PFSK-1 (cell line): Measurements from ENCODE around the gene GFAP.

Experiments used
- FOXP2 ChIP-seq: optimal IDR thresholded peaks from 2 replicates; pipeline ENCODE3; 2011; ENCODE audit warnings: borderline replicate concordance, control low read depth, inconsistent platforms; ENCODE audit not compliant: insufficient read depth; ENCODE audit errors: extremely low read length, extremely low read depth
- POLR2AphosphoS5 ChIP-seq: IDR thresholded peaks from 2 replicates; pipeline ENCODE4 v1.6.1; 2012; ENCODE audit warnings: low read depth, mild to moderate bottlenecking, control low read depth, low read length, moderate library complexity
- SIN3A ChIP-seq: IDR thresholded peaks from 2 replicates; pipeline ENCODE4 v1.6.1; 2012; ENCODE audit warnings: mild to moderate bottlenecking, low read length, moderate library complexity, borderline replicate concordance; ENCODE audit not compliant: insufficient read depth
- TAF1 ChIP-seq: IDR thresholded peaks from 2 replicates; pipeline ENCODE4 v1.6.1; 2012; ENCODE audit warnings: low read length, control low read depth, borderline replicate concordance; ENCODE audit not compliant: insufficient read depth
- TF ChIP-seq, protein P1 (sequence below), 2 experiments: IDR thresholded peaks; 2 replicates each; pipeline versions ENCODE4 v1.6.1 to v1.8.0; 2011 to 2012; ENCODE audit warnings: low read depth in 2 of 2, low read length in 2 of 2, control low read depth in 1 of 2, inconsistent platforms in 1 of 2, mild to moderate bottlenecking in 1 of 2, moderate library complexity in 1 of 2; ENCODE audit not compliant: insufficient read depth in 1 of 2

The GFAP gene

GRCh38 chr17:44909681-44910144 lies 5.6 kb downstream of the GFAP start:
- TF ChIP-seq SIN3A (no peak), POLR2AphosphoS5 (no peak)
- TF ChIP-seq, protein P1, sequence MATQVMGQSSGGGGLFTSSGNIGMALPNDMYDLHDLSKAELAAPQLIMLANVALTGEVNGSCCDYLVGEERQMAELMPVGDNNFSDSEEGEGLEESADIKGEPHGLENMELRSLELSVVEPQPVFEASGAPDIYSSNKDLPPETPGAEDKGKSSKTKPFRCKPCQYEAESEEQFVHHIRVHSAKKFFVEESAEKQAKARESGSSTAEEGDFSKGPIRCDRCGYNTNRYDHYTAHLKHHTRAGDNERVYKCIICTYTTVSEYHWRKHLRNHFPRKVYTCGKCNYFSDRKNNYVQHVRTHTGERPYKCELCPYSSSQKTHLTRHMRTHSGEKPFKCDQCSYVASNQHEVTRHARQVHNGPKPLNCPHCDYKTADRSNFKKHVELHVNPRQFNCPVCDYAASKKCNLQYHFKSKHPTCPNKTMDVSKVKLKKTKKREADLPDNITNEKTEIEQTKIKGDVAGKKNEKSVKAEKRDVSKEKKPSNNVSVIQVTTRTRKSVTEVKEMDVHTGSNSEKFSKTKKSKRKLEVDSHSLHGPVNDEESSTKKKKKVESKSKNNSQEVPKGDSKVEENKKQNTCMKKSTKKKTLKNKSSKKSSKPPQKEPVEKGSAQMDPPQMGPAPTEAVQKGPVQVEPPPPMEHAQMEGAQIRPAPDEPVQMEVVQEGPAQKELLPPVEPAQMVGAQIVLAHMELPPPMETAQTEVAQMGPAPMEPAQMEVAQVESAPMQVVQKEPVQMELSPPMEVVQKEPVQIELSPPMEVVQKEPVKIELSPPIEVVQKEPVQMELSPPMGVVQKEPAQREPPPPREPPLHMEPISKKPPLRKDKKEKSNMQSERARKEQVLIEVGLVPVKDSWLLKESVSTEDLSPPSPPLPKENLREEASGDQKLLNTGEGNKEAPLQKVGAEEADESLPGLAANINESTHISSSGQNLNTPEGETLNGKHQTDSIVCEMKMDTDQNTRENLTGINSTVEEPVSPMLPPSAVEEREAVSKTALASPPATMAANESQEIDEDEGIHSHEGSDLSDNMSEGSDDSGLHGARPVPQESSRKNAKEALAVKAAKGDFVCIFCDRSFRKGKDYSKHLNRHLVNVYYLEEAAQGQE (IDR thresholded peaks at IDR 0.05; ENCODE audit: insufficient read depth in 1 of 2, low read depth in 2 of 2, low read length in 2 of 2), result no peak

GRCh38 chr17:44908761-44909326 lies 6.5 kb downstream of the GFAP start:
- TF ChIP-seq FOXP2 (no peak), POLR2AphosphoS5 (no peak), TAF1 (no peak), SIN3A (no peak)
- TF ChIP-seq, protein P1 (IDR thresholded peaks at IDR 0.05; ENCODE audit: insufficient read depth in 1 of 2, low read depth in 2 of 2, low read length in 2 of 2), result no peak

DNA sequence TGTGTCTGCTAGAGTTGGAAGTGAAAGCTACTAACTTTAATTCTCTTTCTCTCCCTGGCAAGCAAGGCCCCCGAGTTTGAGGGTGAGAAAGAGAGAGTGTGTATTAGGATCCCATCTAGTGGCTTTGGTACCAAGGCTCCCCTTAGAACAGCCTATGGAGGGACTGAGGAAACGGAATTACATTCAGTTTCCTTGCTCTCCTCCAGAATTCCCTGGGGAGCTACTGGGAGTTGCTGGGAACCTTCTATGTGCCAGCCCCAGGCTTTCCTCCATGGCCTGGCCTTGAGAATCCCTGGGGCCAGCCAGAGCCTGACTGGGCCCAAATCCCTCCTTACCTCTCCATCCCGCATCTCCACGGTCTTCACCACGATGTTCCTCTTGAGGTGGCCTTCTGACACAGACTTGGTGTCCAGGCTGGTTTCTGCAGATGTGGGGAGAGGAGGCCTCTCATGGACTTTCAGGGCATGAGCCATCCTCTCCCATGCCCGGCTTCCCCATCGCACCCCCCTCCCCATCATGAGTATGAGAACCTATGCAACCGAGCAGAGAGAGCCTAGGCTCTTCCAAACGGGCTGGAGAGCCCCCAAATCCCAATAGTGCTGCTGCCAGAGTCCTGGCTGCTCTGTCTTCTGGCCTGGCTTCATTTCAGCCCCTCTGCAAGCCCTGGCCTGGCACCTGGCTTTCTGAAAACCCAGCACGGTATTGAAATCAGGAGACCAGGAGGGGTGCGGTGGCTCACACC lies 7.4 kb downstream of the GFAP start:
- no peak for TF ChIP-seq TAF1
- TF ChIP-seq FOXP2, result no peak
- TF ChIP-seq POLR2AphosphoS5, result no peak
- TF ChIP-seq, protein P1 (IDR thresholded peaks at IDR 0.05; ENCODE audit: insufficient read depth in 1 of 2, low read depth in 2 of 2, low read length in 2 of 2), result no peak
- TF ChIP-seq SIN3A, result no peak

DNA sequence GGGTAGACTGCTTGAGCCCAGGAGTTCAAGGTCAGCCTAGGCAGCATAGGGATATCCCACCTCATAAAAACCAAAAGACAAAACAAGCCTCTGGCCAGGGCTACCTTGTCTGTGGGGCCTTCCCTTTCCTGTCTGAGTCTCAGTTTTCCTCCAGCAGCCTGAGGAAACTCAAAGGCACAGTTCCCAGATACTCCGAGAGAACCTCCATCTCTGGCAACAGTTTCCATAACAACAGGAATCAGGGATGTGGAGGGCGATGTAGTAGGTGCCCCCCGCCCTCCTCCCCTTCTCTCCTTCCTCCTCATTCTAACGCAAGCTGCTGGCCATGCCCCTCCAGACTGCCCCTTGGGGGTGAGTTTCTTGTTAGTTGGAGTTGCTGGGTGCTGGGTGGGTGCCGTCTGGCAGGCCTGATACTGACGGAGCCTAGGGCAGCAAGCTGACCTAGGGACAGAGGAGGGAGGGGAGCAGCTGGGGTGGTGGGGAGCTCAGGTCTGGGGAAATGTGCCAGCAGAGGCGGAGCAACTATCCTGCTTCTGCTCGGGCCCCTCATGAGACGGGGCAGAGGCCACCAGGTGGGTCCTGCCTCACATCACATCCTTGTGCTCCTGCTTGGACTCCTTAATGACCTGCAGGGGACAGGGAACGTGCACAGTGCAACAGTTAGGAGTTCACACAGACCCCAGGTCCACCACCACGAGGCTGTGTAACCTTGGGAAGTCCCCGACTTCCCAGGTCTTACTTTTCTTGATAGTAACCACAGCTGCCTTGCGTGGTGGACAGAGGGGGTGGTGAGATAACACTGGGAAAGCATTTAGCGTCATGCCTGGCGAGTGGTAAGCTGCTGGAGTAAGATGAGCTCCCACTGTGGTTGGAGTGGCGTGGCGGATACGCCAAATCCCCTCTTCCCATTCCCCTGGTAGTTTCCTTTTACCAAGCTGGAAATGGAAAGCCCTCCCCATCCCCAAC lies 8.3 kb downstream of the GFAP start:
- TF ChIP-seq POLR2AphosphoS5, result no peak
- no peak for TF ChIP-seq TAF1
- no peak for TF ChIP-seq FOXP2
- TF ChIP-seq, protein P1 (IDR thresholded peaks at IDR 0.05; ENCODE audit: insufficient read depth in 1 of 2, low read depth in 2 of 2, low read length in 2 of 2), result no peak
- no peak for TF ChIP-seq SIN3A
